GM21526 (cell line): Measurements from ENCODE around the gene MAP4K5.

Source experiments
- ATAC-seq: cut with Tn5 transposase; IDR thresholded peaks from one replicate; pipeline ENCODE4 v1.9.1; 2021; ENCODE audit warnings: moderate library complexity; ENCODE audit not compliant: unreplicated experiment, low FRiP score

MAP4K5 gene

GRCh38 chr14:50479041-50479440 is 53.3 kb downstream of the MAP4K5 start:
- ATAC-seq: no peak

GRCh38 chr14:50477760-50478159 is 54.6 kb downstream of the MAP4K5 start:
- ATAC-seq: no peak

GRCh38 chr14:50476134-50476533 is 56.2 kb downstream of the MAP4K5 start:
- ATAC-seq: no peak

- ATAC-seq: no peak
Measured at GRCh38 chr14:50475460-50475859, 56.9 kb downstream of the MAP4K5 start.

GRCh38 chr14:50471838-50472465 is 60.4 kb downstream of the MAP4K5 start:
- ATAC-seq: no peak

DNA sequence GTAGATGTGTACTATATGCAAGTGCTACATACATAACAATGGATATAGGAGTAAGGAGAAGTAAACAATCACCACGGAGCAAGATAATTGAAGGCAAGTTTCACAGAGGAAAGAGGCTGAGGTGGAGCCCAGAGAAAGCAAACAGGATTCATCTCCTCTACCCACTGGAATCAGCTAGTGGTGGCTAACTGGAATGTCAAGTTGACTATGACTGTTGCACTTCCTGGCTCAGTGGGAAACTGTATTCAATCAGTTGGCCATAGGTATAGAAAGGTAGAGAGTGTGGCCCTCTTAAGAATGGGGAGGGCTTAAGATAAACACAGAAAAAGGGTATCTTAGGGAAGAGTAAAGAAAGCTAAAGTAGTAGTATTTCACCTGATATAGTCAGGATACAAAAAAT is 62.4 kb downstream of the MAP4K5 start:
- ATAC-seq: no peak

- ATAC-seq: no peak
Measured at GRCh38 chr14:50462111-50462510, 70.3 kb downstream of the MAP4K5 start.

GRCh38 chr14:50453869-50454268 is 78.5 kb downstream of the MAP4K5 start:
- no peak for ATAC-seq

- ATAC-seq: no peak
Measured at GRCh38 chr14:50452979-50453705, 79.2 kb downstream of the MAP4K5 start.

DNA sequence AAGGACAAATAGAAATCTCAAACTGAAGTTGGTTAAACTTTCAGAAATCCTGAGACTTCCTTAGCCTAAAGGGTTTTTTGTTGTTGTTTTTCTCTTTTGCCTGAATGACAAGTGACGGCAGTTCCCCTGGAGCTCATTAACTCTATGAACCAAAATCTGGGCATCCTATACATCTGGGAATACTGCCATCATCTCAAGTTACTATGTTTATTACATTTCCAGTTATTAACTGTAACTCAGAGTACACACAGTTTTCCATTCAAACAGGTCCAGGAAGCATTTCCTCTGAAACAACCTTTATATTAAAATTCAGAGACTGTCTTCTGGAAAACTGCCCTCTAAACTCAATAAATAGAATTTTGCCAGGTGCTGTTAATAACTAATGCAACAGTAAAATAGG is 80.1 kb downstream of the MAP4K5 start:
- ATAC-seq: no peak

- ATAC-seq: no peak
Measured at GRCh38 chr14:50451854-50452253, 80.5 kb downstream of the MAP4K5 start.

DNA sequence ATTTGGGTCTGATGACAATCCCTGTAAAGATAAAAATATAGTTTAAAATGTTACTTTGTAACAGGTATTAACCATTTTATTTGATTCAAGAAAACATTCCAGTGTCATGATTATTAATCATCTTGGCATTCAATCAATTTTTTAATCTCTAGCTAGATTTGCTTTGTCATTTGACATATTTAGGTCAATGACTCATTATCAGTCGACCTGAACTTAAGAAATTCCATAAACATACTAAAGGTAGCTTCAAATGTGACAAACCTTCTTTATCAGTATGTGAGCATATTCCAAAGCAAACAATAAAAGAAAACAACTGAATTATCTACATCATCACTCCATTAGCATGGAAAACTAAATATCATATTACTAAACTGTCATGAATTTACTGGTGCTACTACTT is 84.9 kb downstream of the MAP4K5 start:
- no peak for ATAC-seq

GRCh38 chr14:50434528-50434927 is 97.8 kb downstream of the MAP4K5 start:
- ATAC-seq: no peak

DNA sequence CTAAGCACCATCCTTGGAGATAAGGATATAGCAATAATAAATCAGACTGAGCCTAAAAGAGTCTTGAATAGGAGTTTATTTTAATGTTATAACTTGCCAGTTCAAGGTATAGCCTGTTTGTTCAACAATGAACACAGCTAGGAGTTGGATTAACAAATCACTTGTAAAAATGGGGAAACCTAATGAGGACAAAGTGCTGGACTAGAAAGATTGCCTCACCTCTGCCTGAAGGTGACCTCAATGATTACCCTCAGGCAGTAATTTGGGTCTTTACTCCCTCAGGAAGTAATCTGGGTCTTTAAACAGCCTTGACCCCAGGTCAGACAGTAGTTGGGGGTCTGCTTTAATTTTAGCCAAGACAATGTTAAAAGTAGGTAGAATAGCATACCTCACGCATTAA is 100.2 kb downstream of the MAP4K5 start:
- ATAC-seq: no peak

DNA sequence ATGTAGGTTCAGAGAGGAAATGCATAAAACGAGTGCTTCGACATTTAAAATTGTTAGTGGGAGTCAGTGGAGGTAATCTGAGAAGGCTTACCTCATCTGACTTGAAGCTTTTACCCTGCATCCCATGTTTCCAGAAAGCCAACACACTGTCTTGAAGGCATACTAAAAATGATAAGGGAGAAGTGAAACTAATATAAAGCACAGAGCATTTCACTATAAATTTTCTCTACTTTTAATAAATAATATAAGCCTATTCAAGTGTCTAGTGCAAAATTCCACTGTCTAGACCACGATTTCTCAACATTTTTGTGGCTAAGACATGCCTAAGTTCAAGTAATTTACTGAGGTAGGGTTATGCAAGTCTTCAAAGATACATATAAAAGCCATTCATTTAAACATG is 106.6 kb downstream of the MAP4K5 start:
- no peak for ATAC-seq

DNA sequence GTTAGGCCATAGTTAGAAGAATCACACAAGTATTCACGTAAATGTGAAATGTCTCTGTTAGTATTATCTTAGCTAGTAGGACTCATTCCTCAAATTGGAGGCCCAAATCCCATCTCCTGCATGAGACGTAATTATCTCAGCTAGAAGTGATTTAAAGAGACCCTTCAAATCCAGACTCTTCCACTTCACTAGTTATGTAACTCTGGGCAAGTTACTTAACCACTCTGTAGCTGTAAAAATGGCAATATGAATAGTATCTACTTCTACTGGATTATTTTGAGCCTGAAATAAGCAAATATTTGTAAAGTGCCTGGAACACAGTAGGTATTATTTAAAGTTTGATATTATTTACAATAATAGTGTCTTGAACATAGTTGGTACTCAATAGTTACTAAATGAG is 107.3 kb downstream of the MAP4K5 start:
- ATAC-seq: no peak

DNA sequence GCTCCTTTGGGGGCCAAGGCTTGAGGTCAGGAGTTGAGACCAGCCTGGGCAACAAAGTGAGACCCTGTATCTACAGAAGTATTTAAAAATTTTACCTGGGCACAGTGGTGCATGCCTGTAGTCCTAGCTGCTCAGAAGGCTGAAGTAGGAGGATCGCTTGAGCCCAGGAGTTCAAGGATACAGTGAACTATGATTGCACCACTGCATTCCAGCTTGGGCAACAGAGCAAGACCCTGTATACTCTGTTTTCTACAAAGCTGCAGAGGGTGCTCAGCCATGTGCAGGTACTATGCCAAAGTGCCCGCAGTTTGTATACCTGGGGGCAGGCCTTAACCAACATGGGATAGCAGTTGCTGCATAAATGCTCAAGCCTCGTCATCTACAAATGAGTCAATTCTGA is 108.8 kb downstream of the MAP4K5 start:
- no peak for ATAC-seq

DNA sequence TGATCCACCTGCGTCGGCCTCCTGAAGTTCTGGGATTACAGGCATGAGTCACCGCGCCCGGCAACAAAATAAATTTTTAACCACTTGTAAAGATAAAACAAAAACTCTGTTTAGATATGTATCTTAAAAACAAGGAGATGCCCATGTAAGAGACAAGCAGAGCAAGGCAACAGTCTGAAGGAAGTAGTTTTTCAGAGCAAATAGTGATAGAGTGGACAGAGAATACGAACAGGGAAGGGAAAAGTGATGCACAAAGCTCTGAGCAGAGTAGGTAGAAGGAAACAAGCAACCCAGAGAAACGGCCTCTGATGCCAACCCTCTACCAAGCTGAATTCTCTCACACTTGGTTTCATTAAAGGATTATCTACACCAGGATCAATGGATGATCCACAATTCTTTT is 110.9 kb downstream of the MAP4K5 start:
- no peak for ATAC-seq

DNA sequence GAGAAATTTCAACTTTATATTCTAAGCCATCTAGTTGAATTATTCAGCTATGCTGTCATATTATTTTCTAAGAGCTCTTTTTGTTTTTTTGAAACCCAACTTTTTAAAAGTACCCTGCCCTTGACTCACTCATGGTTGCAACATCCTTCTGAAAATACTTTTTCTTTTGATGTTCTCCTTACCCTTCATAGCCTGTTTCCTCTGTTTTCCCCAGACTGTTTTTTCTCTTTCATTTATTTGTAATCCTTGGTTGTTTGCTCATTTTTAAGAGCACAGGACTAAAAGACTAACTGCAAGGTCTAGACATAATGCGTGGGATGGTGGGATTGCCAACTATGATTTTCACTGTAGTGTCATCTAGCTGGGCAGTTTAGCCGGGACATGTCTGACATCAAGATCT is 114.5 kb downstream of the MAP4K5 start:
- ATAC-seq: no peak

DNA sequence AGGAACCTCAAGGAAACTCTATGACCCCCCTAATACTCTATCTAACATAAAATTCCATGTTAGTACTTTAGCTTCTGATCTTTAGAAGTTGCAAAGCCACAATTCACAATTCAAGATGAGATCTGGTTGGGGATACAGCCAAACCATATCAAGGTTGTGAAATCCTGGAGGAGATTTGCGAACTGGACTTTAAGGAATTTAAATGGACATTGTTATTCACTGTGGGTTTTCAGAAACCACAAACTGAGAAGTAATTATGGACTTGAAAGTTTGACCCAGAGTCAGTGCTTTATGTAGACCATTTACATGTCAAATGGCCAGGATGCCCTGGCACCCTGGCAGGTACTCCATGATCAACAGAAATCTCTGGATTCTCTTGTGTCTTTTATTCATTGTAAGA is 121.4 kb downstream of the MAP4K5 start:
- ATAC-seq: no peak

GRCh38 chr14:50410071-50410470 is 122.3 kb downstream of the MAP4K5 start:
- ATAC-seq: no peak

- ATAC-seq: no peak
Measured at GRCh38 chr14:50407111-50407812, 125.1 kb downstream of the MAP4K5 start.
